AG08396 (cell line): Measurements from ENCODE around the gene MAPK10.
"Not testable (repeated sequence)": the region's sequence is repeated elsewhere in the genome, so short reads cannot be mapped to it uniquely, and the experiment has no call there.

Source experiments
- DNase-seq: peaks from one replicate; pipeline ENCODE4 v3.0.0; 2012; ENCODE audit warnings: low spot score, mixed read lengths

Gene MAPK10

GRCh38 chr4:86338989-86339388 lies 20.9 kb downstream of the MAPK10 start:
- peak; percentile 60 for DNase-seq

DNA sequence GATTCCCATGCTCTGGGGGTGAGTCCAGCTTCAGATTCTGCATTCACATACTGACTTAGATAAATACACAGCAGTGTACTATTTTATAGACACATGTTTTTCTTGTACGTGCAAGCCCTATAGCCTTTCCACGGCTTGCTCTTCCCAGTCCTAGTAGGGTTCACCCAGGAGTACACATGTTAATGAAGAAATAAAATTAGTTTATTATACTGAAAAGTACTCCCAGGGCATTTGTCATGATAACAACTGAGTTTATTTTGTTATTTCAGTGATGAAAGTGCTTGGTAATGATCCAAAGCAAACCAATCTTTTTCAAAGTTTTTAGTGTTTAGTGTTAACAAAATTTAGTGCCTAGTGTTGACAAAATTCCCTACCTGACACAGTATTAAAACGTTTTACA lies 21.3 kb downstream of the MAPK10 start:
- no peak for DNase-seq

DNA sequence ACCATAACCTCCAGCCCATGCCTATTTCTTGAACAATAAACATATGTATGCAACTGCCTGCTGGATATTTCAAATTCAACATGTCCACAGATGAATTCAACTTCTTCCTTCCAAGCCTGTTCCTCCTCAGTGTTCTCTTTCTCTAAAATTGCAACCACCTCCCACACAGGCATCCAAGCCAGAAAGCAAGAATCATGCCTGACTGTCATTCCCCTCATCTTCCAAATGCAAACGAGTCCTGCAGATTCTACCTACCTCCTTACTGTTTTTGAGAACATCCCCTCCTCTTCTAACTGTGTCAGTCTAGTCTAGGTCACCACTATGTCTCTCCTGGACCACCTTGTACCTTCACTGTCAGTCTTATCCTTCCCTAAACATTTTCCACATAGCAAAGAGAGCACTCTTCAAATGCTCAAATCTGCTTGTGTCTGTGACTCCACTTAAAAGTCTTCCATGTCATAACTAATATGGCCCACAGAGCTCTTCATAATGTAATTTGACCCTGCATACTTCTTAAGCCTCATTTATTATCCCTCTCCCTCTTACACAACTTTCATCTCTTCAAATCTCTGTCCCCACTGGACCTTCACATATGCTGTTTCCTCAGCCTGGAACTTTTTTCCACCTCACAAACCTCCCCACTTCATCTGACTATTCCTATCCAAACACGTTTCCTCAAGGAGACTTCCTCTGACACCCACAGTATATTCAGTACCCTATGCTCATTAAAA lies 25.7 kb downstream of the MAPK10 start:
- no peak for DNase-seq

- DNase-seq: no peak
Observed at GRCh38 chr4:86333236-86333635, 26.6 kb downstream of the MAPK10 start.

GRCh38 chr4:86330961-86331742 lies 28.7 kb downstream of the MAPK10 start:
- DNase-seq: no peak

- DNase-seq: not testable (repeated sequence)
Observed at GRCh38 chr4:86330411-86330810, 29.4 kb downstream of the MAPK10 start.

DNA sequence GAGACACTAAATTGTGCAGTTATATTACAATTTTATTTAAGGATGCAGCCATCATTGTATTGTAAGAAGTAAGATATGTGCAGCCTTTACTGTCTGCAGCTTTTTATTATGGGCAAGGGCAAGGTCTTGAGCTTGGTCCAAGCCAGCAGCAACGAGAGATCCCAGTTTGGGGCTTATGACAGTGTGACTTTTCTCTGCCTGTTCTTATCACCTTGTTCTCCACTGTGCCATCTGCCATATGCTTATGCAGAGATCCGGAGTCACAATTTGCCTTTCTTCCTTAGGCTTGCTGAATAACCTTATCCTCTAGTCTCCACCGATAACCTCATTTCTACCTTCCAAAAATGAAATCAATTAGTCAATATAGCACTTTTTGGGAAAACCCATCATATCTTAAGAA lies 30.4 kb downstream of the MAPK10 start:
- DNase-seq: no peak

- DNase-seq: no peak
Observed at GRCh38 chr4:86326400-86326799, 33.5 kb downstream of the MAPK10 start.

DNA sequence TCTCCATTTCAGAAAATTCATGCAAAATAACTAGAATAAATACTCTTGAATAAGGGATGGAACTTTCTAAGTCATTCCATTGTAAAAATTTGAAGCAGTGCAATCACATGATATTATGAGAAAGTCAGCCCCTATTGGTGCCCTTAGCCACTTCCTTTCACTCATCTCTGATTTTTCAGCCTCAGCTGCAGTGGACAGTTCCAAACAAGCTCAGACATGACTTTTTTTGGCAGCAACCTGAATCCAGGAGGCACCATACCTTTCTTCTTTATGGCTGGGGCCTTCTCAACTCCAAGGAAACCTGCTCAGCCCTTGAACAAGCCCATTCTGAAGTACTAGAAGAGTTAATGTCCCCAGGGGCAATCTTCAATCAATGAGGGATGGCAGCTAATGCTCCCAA lies 40.5 kb downstream of the MAPK10 start:
- DNase-seq: no peak

DNA sequence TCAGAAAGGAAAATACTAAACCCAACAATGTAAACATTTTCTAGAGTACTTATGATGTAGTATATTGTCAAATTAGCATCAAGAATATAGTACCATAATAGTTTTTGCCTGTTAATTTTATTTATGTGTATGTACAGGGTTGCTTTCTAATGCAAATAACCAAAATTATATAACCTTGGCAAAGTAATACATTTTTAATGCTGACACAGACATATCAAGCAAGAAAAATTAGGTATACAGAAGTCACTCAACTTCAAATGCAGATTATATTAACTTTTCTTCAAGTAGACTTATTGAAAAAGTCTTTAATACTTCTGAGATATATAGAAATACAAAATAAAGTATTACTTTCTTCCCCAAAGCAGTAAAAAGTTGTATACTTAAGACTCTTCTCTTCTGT lies 44.3 kb downstream of the MAPK10 start:
- no peak for DNase-seq

GRCh38 chr4:86313656-86314055 lies 46.2 kb downstream of the MAPK10 start:
- no peak for DNase-seq

DNA sequence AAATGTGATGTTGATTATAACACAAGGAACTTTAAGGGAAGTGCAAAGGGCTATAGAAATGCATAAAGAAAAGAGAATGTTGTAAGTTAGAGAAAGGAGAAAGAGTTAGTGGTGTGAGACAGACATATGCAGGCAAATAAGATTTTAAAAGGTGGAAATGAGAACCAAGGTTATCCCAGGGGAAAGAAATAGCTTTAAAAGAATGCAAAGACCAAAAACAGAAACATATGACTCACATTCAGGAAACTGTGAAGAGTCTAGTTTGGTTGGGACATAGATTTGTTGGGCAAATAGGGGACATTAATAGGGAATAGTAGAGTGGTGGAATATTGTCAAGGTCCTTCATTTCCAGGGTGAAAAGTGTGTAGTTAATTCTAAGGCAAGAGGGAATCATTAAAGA lies 52.4 kb downstream of the MAPK10 start:
- DNase-seq: no peak

DNA sequence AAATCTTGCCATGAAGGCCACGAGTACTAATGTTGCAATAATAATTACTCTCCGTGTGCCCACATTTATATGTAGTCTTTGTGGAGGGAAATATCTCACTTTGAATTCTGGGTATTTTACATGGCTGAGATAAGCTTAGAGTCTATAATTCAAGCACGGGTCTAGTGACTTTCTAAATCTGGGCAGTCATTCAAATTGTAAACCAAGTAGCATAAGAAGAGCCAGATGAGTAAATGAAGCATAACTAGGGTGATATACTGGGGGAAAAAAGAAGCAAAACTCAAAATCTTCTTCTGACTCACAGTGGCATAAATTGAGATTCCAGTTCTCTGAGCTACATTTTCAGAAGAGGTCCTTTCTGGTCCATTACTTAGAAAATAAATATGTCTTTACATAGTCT lies 53.0 kb downstream of the MAPK10 start:
- no peak for DNase-seq

DNA sequence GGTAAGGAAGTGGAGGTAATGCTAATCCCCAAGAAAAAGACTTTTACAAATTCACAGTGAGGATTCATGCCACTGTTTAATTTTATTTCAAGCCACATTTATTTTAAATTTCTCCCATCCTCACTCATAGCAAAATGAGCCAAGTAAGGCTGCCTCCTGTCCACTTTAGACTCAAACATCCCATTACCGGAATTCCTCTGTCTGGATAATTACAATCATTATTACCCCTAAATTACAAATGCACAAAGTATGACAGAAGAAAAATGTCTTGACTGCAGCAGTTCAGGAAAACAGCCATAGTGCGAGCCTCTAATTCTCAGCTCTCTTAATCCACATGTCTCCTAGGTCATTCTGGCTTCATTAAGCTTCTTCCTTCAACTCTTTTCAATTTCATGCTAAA lies 57.0 kb downstream of the MAPK10 start:
- DNase-seq: no peak

GRCh38 chr4:86302251-86302650 lies 57.6 kb downstream of the MAPK10 start:
- DNase-seq: no peak

GRCh38 chr4:86300516-86300915 lies 59.3 kb downstream of the MAPK10 start:
- no peak for DNase-seq

DNA sequence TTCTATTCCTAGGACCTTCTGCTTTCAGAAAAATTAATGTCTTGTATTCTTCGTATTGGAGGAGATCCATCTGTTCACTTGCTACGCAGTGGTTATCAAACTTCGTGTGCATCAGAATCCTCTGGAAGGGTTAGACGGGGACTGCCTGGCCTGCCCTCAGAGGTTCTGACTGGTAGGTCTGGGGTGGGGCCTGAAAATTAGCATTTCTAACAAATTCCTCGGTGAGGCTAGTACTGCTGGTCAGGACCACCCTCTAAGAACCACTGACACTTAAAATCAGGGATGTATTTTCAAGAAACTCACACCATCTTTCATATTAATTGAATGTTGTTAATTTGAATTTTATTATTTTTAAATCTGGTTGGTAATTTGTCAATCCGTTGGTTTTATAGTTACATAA lies 63.0 kb downstream of the MAPK10 start:
- no peak for DNase-seq

- no peak for DNase-seq
Observed at GRCh38 chr4:86294883-86295282, 65.0 kb downstream of the MAPK10 start.

GRCh38 chr4:86291180-86291579 lies 68.7 kb downstream of the MAPK10 start:
- DNase-seq: no peak

DNA sequence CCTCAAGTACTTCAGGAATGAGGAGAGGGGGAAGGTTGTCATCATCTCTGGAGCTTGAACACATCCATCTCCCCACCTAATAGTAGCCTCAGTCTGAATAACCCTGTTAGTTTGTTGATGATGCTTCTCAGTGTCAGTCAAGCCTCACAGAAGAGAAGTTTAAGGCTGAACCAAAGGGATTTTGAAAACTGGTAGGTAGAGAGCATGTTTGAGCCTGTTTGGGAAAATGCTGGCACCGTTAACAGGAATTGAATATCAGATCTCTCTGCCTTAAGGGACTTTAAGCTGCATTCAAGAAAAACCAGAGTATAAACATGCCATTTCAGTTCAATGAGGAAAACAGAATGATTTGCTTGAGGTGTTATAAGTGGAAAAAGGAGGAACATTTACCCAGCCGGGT lies 73.1 kb downstream of the MAPK10 start:
- no peak for DNase-seq

DNA sequence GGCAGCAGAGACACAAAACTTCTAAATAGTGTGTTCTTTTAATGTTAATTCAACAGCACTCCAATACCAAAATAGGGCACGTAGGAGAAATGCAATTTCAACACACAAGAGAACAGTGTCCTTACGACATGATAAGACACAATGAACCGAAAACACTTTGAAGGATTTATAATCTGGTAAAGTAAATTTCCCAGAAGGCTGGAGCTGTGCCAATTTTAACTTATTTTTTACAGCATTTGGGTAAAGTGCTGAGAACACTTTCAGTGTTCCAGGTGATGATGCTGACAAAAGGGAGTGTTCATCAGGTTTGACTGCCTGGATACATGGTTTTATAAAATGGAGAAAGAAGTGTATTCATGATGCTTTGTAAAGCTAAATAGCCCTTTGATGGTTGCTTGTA lies 76.5 kb downstream of the MAPK10 start:
- no peak for DNase-seq

DNA sequence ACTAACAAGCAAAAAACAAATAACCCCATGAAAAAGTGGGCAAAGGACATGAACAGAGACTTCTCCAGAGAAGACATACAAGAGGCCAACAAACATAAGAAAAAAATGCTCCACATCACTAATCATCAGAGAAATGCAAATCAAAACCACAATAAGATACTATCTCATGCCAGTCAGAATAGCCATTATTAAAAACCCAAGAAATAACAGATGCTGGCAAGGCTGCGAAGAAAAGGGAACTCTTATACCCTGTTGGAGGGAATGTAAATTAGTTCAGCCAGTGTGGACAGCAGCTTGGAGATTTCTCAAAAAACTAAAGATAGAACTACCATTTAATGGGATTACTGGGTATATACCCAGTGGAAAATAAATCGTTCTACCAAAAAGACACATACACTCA lies 79.6 kb downstream of the MAPK10 start:
- DNase-seq: no peak

DNA sequence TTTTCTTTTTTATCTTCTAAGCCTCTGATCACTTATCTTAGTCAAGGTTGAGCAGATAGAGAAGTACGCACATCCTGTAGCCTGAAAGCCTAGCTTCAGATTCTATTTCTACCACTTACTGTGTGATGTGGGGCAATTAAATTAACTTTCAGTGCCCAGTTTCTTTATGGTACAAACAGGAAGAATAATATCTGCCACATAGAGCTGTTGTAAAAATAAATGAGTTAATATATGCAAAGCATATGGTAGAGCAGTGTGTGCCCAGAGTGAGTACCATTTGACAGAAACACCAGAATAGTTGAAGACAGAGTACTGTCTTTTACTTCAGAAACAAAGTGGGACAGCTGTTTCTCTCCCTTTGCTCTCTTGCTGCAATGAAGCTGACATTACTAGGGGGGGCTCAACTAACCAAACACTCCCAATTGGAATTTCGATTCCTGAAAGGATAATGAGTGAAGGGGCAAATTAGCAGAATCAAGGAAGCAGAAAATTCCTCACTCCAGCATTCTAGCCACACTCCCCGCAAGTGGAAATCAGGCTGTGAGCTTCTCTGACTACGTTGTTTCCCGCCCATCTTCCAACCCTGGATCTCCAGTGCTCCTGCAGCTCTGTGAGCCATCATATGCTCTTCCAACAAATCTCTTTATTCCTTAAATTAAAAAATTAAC lies 80.4 kb downstream of the MAPK10 start:
- no peak for DNase-seq
